Omental fat pad (tissue), 4 donors: Measurements from ENCODE around the gene EIF5. TPM values are rescaled to one million over a fixed set of nuclear protein-coding genes. Genes with fewer than 3 reads are reported as not detected.

Experiments used
- ATAC-seq: fragments of 150-250 bp; one replicate; pipeline ENCODE4 v1.9.1; 2016; ENCODE audit warnings: mild to moderate bottlenecking, moderate library complexity; ENCODE audit not compliant: low FRiP score
- DNase-seq: peaks from one replicate; pipeline ENCODE4 v3.0.0-alpha.2; 2019; ENCODE audit warnings: low spot score
- total RNA-seq, 4 donors: library from RNA; depleted of rRNA; stranded (reverse); fragments of >200 nt; gene quantifications; one replicate each; pipeline ENCODE4 v1.1.0, GENCODE V29; 2016
- TF ChIP-seq, protein P1 (sequence below), 3 donors: fragments of 450-650 bp; IDR thresholded peaks; one replicate each; pipeline ENCODE4 v1.5.1; 2016 to 2017; ENCODE audit warnings: antibody characterized with exemption in 3 of 3, mild to moderate bottlenecking in 3 of 3, moderate library complexity in 2 of 3

EIF5 gene
- total RNA-seq, 4 donors from 2014 or later = 157 to 399 (median 292) TPM

DNA sequence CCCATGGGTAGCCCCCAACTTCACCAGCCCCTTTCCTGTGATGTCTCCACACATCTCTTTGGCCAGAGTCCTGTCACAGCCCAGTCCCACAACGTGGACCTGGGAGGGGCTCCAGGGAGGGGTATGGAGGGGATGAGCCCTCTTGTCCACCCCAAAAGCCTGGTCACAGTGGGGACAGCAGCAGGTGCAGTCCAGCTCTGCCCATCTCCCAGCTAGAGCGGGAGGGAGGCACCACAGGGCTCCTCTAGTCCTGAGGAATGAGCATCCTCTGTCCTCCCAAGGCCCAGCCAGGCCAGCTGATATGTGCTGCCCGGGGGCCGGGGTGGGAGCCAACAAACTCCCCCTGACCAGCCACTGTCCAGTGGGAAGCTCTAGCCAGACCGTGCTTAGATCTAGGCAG is 43.5 kb upstream of the EIF5 start:
- DNase-seq = no peak
- ATAC-seq = no peak
- TF ChIP-seq, protein P1, sequence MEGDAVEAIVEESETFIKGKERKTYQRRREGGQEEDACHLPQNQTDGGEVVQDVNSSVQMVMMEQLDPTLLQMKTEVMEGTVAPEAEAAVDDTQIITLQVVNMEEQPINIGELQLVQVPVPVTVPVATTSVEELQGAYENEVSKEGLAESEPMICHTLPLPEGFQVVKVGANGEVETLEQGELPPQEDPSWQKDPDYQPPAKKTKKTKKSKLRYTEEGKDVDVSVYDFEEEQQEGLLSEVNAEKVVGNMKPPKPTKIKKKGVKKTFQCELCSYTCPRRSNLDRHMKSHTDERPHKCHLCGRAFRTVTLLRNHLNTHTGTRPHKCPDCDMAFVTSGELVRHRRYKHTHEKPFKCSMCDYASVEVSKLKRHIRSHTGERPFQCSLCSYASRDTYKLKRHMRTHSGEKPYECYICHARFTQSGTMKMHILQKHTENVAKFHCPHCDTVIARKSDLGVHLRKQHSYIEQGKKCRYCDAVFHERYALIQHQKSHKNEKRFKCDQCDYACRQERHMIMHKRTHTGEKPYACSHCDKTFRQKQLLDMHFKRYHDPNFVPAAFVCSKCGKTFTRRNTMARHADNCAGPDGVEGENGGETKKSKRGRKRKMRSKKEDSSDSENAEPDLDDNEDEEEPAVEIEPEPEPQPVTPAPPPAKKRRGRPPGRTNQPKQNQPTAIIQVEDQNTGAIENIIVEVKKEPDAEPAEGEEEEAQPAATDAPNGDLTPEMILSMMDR (IDR thresholded peaks at IDR 0.05) = no peak

DNA sequence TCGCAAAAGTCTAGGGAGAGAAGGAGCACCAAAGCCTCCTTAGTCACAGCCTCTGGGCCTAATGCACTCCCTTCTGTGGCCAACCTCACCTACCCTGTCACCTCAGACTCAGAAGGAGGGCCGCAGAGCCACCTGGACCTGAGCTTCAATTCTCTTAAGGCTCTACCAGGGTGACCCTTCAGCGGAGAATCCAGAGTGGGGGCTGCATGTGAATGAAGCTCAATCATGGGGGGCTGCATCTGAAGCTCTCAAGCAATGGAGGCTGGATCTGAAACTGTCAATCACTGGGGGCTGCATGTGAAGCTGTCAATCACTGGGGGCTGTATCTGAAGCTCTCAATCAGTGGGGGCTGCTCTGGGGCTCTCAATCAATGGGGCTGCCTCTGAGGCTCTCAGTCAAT is 43.1 kb upstream of the EIF5 start:
- DNase-seq (no peak), ATAC-seq (no peak)
- TF ChIP-seq, protein P1 (IDR thresholded peaks at IDR 0.05) = no peak

DNA sequence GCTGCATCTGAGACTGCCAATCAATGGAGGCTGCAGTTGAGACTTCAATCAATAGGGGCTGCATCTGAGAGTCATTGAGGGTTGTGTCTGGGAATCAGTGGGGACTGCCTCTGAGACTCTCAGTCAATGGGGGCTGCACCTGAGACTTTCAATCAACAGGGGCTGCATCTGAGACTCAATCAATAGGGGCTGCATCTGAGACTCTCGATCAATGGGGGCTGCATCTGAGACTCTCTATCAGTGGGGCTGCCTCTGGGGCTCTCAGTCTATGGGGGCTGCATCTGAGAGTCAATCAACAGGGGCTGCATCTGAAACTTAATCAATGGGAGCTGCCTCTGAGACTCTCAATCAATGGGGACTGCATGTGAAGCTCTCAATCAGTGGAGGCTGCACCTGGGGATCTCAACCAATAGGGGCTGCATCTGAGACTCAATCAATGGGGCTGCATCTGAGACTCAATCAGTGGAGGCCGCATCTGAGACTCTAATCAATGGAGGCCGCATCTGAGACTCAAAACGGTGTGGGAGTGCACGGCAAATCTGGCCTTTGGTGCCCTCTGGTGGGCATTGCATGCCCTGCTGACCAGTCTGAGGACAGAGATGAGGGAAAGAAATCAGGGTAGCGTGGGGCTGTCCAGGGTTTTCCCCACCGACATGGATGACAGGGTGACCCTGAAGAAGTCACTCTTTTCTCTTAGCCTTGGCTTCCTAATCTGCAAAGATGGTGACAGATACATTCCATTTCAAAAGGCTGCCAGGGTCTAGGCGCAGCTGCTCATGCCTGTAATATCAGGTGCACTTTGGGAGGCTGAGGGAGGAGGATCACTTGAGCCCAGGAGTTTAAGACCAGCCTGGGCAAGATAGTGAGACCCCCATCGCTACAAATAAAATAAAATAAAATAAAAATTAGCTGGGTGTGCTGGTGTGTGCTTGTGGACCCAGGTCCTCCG is 41.3 kb upstream of the EIF5 start:
- TF ChIP-seq, protein P1 (IDR thresholded peaks at IDR 0.05) = peak in 2 of 3 donors; percentile 57 to 74
- ATAC-seq = peak; percentile 68
- peak; percentile 78 for DNase-seq

DNA sequence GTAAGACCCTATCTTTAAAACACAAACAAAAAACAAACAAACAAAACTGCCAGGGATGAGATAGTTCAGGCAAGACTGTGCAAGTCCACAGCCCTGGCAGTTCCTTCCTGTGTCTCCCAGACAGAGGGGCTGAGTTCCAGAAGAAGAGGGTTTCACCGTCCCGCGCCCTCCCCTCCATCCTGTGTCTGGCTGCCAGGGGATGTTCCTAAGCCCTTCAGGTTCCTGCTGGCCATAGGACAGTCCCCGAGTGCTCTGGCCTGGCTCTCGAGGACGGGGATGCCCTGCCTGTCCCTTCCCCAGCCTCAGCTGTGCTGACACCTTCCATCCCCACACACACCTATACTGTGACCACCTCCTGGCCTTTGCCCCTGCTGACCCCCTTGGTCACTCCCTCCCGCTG is 40.6 kb upstream of the EIF5 start:
- no peak for ATAC-seq
- DNase-seq = no peak
- TF ChIP-seq, protein P1 (IDR thresholded peaks at IDR 0.05) = no peak

DNA sequence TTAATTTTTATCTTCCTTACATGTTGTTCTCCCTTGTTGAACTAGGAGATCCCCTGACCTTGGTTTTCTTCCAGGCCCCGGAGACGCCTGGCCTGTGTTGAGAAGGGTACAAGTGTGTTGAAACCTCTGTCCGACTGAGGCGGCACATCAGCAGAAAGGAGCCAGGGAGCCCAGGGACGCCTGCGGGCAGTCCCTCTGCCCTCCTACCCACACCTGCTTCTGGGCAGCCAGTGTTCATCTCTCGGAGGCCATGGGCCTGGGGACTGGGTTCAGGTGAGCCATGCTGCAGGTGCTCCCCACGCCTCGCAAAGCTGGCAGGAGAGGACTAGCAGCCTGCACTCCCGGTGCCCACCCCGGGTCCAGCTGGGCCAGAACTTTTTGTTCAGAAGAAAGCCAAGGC is 39.9 kb upstream of the EIF5 start:
- no peak for ATAC-seq
- DNase-seq = no peak
- TF ChIP-seq, protein P1 (IDR thresholded peaks at IDR 0.05) = no peak

DNA sequence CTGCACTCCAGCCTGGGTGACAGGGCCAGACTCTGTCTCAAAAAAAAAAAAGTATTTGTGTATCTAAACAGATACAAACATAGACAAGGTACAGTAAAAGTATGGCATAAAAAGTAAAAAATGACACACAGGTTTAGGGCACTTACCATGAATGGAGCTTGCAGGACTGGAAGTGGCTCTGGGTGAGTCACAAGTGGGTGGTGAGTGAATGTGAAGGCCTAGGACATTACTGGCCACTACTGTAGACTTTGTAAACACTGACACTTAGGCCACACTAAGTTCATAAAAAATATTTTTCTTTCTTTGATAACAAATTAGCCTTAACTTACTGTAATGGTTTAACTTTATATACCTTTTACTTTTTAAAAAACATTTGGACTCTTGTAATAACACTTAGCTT is 38.0 kb upstream of the EIF5 start:
- TF ChIP-seq, protein P1 (IDR thresholded peaks at IDR 0.05) = no peak
- DNase-seq (no peak), ATAC-seq (no peak)

DNA sequence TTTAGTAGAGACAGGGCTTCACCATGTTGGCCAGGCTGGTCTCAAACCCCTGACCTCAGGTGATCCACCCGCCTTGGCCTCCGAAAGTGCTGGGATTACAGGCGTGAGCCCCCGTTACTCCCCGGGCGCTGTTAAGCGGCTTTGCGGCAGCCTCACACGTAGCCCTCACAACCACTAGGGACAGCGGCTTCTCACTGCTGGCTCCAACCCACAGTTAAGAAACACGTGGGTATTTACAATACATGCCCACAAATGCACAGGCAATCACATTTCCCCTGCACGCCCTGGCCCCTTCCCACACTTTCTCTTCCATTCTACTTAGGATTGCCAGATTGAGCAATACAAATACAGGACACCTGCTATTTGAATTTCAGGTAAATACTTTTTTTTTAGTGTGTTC is 37.0 kb upstream of the EIF5 start:
- no peak for DNase-seq
- ATAC-seq = no peak
- TF ChIP-seq, protein P1 (IDR thresholded peaks at IDR 0.05) = no peak
